GM19193 (cell line): ENCODE data around the gene SEM1.

ENCODE experiments used
- POLR2A ChIP-seq: IDR thresholded peaks from 4 replicates; pipeline ENCODE4 v1.6.1; 2011; ENCODE audit not compliant: insufficient read depth, insufficient read length; ENCODE audit errors: extremely low read depth

Gene SEM1

GRCh38 chr7:96676919-96677318, 32.7 kb downstream of the SEM1 start:
- TF ChIP-seq POLR2A = no peak

- TF ChIP-seq POLR2A = no peak
These were observed 34.1 kb downstream of the SEM1 start for GRCh38 chr7:96675548-96675947.

GRCh38 chr7:96674565-96674964, 35.1 kb downstream of the SEM1 start:
- no peak for TF ChIP-seq POLR2A

GRCh38 chr7:96671854-96672253, 37.8 kb downstream of the SEM1 start:
- no peak for TF ChIP-seq POLR2A

GRCh38 chr7:96670338-96671289, 39.0 kb downstream of the SEM1 start:
- no peak for TF ChIP-seq POLR2A

- TF ChIP-seq POLR2A = no peak
These were observed 39.8 kb downstream of the SEM1 start for GRCh38 chr7:96669812-96670211.

- no peak for TF ChIP-seq POLR2A
These were observed 42.6 kb downstream of the SEM1 start for GRCh38 chr7:96667026-96667425.

- TF ChIP-seq POLR2A = no peak
These were observed 44.0 kb downstream of the SEM1 start for GRCh38 chr7:96665689-96666088.

- no peak for TF ChIP-seq POLR2A
These were observed 44.9 kb downstream of the SEM1 start for GRCh38 chr7:96664793-96665192.

- TF ChIP-seq POLR2A = no peak
These were observed 45.7 kb downstream of the SEM1 start for GRCh38 chr7:96663871-96664445.

- no peak for TF ChIP-seq POLR2A
These were observed 46.2 kb downstream of the SEM1 start for GRCh38 chr7:96663457-96663856.

GRCh38 chr7:96658022-96658412, 51.6 kb downstream of the SEM1 start:
- no peak for TF ChIP-seq POLR2A

GRCh38 chr7:96657347-96658021, 52.2 kb downstream of the SEM1 start:
- TF ChIP-seq POLR2A = no peak

- no peak for TF ChIP-seq POLR2A
These were observed 53.7 kb downstream of the SEM1 start for GRCh38 chr7:96655956-96656355.

GRCh38 chr7:96654630-96655188, 54.9 kb downstream of the SEM1 start:
- TF ChIP-seq POLR2A = no peak
